ENCODE measurements around the gene IKZF2.

The IKZF2 gene

DNA sequence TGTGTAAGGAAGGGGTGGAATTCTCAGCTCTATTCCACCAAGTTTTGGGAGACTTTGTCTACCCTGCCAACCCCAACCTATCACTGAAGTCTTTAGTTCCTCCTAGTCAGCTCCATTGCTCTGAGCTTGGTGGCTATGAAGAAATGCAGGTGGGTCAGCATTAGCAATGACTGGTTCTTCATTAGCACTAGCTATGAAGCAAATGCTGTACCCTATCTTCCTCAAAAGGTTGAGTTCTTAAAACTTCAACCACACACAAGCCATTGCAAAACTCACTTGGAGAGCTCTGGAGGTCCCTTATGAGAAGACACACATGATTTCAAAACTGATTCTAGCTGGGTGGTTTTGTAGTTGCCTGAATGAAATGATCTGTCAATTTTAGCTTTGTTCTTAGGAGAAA lies 193.8 kb downstream of the IKZF2 start:
- no peak for DNase-seq (ENCODE audit: low read depth)

DNA sequence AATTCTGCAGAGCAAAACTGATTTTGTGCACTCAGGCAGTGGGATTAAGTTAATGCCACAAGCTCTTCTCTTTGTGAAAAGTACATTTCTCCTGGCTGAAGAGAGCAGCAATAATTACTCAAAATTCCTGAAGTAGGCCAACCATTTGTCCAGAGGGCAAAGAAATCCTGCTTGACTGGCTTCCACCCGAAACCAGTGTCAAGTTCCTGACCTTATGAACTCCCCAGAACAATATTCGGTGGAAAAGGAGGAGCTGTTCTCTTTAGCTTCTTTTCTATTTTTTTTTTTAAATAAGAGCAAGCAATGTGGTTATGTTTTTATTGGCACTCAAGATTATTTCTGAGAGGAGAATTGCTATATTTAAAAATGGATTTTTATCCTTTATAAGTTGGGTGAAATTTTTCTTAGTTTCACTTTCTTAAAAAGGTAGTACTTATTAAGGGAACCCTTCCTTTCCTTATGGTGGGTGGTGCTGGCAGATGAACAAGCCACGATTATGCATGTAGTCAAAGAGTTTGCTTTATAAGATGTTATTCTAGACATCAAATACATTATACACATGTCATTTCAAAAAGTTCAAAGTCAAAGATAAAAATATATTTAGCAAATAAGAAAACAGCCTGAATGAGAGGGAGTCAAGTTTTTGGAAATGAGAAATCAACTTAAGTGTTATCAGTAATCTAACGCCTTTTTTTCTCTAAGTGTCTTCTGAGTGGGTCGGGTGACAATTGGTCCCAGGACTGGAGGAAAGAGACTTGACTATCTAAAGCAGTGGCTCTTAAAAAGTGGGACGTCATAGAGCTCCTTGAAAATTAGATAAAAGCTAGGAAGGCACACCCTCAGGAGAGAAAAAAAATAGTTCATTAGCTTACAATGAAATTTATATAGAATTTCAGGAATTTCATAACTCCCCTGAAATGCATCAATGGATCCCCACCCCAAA lies 194.5 kb downstream of the IKZF2 start:
- no peak for DNase-seq (ENCODE audit: low read depth)

DNA sequence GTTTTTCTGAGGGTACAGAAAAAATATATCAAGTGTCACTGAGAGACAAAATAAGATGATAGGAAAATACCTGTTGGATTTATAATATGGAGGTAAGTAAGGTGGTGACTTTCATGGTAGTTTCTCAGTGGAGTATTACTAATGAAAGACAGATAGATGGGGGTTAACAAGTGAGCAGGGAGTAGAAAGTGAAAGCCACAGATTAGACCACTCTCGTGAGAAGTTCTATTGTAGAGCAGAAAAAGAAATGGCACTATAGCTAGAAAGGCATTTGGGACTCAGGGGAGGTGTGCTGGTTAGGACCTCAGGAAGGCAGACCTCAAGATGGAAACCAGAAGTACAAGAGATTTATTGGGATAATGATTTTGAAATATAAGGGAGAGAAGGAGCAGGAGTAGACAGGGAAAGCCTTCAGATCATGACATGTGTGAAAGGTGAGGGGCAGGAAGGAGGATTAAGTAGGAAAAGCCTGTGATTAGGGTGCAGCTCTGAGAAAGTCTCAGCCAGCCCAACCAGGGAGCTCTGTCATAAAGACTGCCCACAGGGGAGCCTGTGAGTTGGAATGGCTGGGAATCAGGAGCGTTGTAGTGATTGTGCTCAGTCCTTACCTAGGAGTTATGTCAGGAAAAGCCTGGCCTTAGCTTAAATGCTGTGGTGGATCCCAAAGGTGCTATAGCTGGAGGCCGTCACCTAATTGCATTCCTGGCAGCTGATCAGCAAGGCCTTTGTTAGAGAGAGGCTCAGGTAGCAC lies 198.1 kb downstream of the IKZF2 start:
- DNase-seq (ENCODE audit: low read depth): no peak

DNA sequence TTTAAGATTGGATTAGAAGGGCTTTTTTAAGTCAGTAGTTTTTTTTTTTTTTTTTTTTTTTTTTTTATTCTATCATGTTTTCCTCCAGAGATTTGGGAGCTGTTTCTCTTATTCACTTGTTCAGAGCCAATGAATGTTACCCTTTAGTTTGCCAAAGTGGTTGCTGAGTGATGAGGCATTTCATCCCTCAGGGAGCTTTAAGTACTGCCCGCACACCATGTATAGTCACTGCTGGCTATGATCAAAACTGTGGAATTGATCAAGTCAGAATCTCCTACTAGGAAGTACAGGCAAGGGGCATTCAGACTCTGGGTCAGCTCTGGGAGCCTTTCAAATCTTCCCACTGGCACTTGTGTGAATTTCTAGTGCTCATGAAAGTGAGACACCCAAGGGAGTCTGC lies 201.6 kb downstream of the IKZF2 start:
- no peak for DNase-seq (ENCODE audit: low read depth)

Data from T-helper 22 cell (primary cell).